GM12892 (cell line): ENCODE measurements around the gene OR10H4.
"Not testable (repeated sequence)": the region's sequence is repeated elsewhere in the genome, so short reads cannot be mapped to it uniquely, and the experiment has no call there.

ENCODE experiments used
- POLR2A ChIP-seq: IDR thresholded peaks from 2 replicates; pipeline ENCODE4 v1.6.1; 2011; ENCODE audit warnings: low read depth, low read length, control low read depth
- POLR2AphosphoS5 ChIP-seq: IDR thresholded peaks from 2 replicates; pipeline ENCODE4 v1.6.1; 2011; ENCODE audit warnings: low read depth, low read length, control low read depth
- TAF1 ChIP-seq: IDR thresholded peaks from 2 replicates; pipeline ENCODE4 v1.6.1; 2011; ENCODE audit warnings: low read depth, mild to moderate bottlenecking, control low read depth, low read length, borderline replicate concordance

DNA sequence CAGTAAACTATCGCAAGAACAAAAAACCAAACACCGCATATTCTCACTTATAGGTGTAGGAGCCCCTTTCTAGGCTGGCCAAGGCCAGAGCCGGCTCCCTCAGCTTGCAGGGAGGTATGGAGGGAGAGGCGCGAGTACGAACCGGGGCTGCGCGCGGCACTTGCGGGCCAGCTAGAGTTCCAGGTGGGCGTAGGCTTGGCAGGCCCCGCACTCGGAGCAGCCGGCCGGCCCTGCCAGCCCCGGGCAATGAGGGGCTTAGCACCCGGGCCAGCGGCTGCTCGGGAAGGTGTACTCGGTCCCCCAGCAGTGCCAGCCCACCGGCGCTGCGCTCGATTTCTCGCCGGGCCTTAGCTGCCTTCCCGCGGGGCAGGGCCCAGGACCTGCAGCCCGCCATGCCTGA lies 49.2 kb upstream of the OR10H4 start:
- TF ChIP-seq POLR2A, POLR2AphosphoS5, TAF1: not testable (repeated sequence)
